Hepatocyte (in vitro differentiated cells): ENCODE data around the gene ZBTB48.

Experiments
- CTCF ChIP-seq: fragments of 200-600 bp; sonication (generic); IDR thresholded peaks from 2 replicates; pipeline ENCODE4 v1.5.1; 2016; ENCODE audit warnings: antibody characterized with exemption, mild to moderate bottlenecking; ENCODE audit not compliant: poor library complexity
- EZH2 ChIP-seq: fragments of 200-600 bp; sonication (generic); IDR thresholded peaks from 2 replicates; pipeline ENCODE4 v1.6.1; 2016; ENCODE audit warnings: antibody characterized with exemption, mild to moderate bottlenecking, borderline replicate concordance
- EZH2phosphoT487 ChIP-seq: fragments of 200-600 bp; sonication (generic); IDR thresholded peaks from one replicate; pipeline ENCODE4 v1.6.1; 2018; ENCODE audit warnings: antibody characterized with exemption, mild to moderate bottlenecking, low read depth, moderate library complexity; ENCODE audit not compliant: unreplicated experiment, severe bottlenecking

- no peak for TF ChIP-seq CTCF
- no peak for TF ChIP-seq EZH2
- TF ChIP-seq EZH2phosphoT487 = no peak
Measured at GRCh38 chr1:6613361-6614018, 33.7 kb downstream of the ZBTB48 start, which contains the start of gene PHF13.
